OCI-LY3 (cell line): ENCODE data around the gene PATE2.

ENCODE experiments used
- H2AFZ ChIP-seq: fragments of 200-600, 300-600 bp; shearing (Covaris generic); 2 replicates; pipeline ENCODE4 v1.6.0; 2014; ENCODE audit warnings: antibody characterized with exemption, low read depth, low read length
- H3K27ac ChIP-seq: fragments of 200-600, 300-600 bp; sonication (generic); 2 replicates; pipeline ENCODE4 v1.5.1; 2014; ENCODE audit warnings: mild to moderate bottlenecking, low read length, moderate library complexity, mixed read lengths
- H3K27me3 ChIP-seq: fragments of 200-600, 300-600 bp; sonication (generic); 2 replicates; pipeline ENCODE4 v1.6.1; 2014; ENCODE audit warnings: low read depth, low read length, mixed read lengths
- H3K36me3 ChIP-seq: fragments of 200-600, 300-600 bp; sonication (generic); replicated peaks from 2 replicates; pipeline ENCODE3; 2014; ENCODE audit warnings: low read depth, low read length, mixed read lengths
- H3K4me1 ChIP-seq: fragments of 300-600, 200-600 bp; sonication (generic); 2 replicates; pipeline ENCODE4 v1.6.1; 2014; ENCODE audit warnings: low read length, mixed read lengths
- H3K4me2 ChIP-seq: fragments of 200-600, 300-600 bp; sonication (generic); 2 replicates; pipeline ENCODE4 v1.6.1; 2014; ENCODE audit warnings: low read length, mixed read lengths
- H3K4me3 ChIP-seq: fragments of 300-600, 200-600 bp; sonication (generic); 2 replicates; pipeline ENCODE4 v1.5.1; 2014; ENCODE audit warnings: antibody characterized with exemption, mild to moderate bottlenecking, low read length, moderate library complexity
- H3K79me2 ChIP-seq: fragments of 300-600, 200-600 bp; shearing (Covaris generic); 2 replicates; pipeline ENCODE4 v1.6.1; 2014; ENCODE audit warnings: mild to moderate bottlenecking, low read length, mixed read lengths
- H3K9ac ChIP-seq: fragments of 300-600, 200-600 bp; shearing (Covaris generic); 2 replicates; pipeline ENCODE4 v1.6.0; 2014; ENCODE audit warnings: mild to moderate bottlenecking, low read length, moderate library complexity
- H3K9me3 ChIP-seq: fragments of 200-600, 300-600 bp; shearing (Covaris generic); 2 replicates; pipeline ENCODE4 v1.6.1; 2014; ENCODE audit warnings: low read length, mixed read lengths; ENCODE audit not compliant: insufficient read depth
- H4K20me1 ChIP-seq: fragments of 200-600, 300-600 bp; sonication (generic); 2 replicates; pipeline ENCODE4 v1.6.1; 2016; ENCODE audit warnings: low read length, mixed read lengths; ENCODE audit not compliant: insufficient read depth
- EZH2phosphoT487 ChIP-seq: fragments of 200-600 bp; shearing (Covaris generic); IDR thresholded peaks from 2 replicates; pipeline ENCODE4 v1.6.1; 2018; ENCODE audit warnings: antibody characterized with exemption, mixed run types, low read depth
- TF ChIP-seq, protein P1 (sequence below): fragments of 200-600, 300-600 bp; sonication (generic); IDR thresholded peaks from 2 replicates; pipeline ENCODE4 v1.5.1; 2014; ENCODE audit warnings: antibody characterized with exemption, low read length, low read depth

PATE2 gene

DNA sequence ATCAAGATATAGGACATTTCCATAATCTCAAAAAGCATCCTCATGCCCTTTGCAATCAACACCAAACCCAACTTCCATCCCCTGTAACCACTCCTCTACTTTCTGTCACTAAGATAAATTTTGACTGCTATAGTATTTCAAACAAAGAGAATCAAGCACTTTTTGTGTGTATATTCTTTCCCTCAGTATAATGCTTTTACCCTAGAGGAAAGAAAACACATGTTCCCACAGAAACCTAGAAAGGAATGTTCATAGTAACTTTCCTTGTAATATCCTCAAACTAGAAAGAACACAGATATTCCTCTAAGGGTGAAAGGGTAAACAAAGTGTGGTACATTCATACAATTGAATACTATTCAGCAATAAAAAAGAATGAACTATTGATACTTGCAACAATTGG is 38.0 kb downstream of the PATE2 start:
- Histone ChIP-seq H3K27ac (no peak overlapping the region), H3K9ac (no peak overlapping the region), H3K4me2 (no peak overlapping the region), H4K20me1 (no peaks in the 10 kb centered on the region), H3K4me1 (no peaks in the 10 kb centered on the region), H2AFZ (no peak overlapping the region), H3K27me3 (peaks cover 34% of the 10 kb centered on the region), H3K9me3 (no peaks in the 10 kb centered on the region), H3K36me3 (no peaks in the 10 kb centered on the region), H3K4me3 (no peak overlapping the region), H3K79me2 (no peaks in the 10 kb centered on the region)
- TF ChIP-seq, protein P1, sequence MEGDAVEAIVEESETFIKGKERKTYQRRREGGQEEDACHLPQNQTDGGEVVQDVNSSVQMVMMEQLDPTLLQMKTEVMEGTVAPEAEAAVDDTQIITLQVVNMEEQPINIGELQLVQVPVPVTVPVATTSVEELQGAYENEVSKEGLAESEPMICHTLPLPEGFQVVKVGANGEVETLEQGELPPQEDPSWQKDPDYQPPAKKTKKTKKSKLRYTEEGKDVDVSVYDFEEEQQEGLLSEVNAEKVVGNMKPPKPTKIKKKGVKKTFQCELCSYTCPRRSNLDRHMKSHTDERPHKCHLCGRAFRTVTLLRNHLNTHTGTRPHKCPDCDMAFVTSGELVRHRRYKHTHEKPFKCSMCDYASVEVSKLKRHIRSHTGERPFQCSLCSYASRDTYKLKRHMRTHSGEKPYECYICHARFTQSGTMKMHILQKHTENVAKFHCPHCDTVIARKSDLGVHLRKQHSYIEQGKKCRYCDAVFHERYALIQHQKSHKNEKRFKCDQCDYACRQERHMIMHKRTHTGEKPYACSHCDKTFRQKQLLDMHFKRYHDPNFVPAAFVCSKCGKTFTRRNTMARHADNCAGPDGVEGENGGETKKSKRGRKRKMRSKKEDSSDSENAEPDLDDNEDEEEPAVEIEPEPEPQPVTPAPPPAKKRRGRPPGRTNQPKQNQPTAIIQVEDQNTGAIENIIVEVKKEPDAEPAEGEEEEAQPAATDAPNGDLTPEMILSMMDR = no peak
- no peak for TF ChIP-seq EZH2phosphoT487

DNA sequence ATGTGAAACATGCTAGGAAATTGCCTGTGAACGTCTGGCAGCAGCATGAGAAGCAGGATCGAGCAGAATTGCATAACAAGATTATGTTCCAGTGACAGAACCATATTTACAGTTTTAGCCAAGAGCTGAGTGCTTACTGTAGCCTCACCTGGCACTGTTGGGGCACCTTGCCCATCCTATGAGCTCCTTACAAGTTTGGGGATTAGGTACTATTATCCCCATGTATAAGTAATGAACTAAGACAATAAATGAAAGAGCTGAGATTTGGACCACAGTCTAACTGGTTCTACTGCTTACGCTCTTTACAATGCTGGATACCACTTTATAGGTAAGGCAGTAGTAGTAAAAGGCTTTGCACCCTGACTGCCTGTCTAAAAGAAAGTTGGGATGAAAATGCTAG is 49.7 kb downstream of the PATE2 start:
- Histone ChIP-seq H3K4me3 (no peak overlapping the region), H3K4me1 (peaks cover 9% of the 10 kb centered on the region), H3K36me3 (no peaks in the 10 kb centered on the region), H3K9me3 (no peaks in the 10 kb centered on the region), H4K20me1 (no peaks in the 10 kb centered on the region), H3K27ac (no peak overlapping the region), H3K79me2 (no peaks in the 10 kb centered on the region), H3K27me3 (peaks cover 16% of the 10 kb centered on the region), H2AFZ (no peak overlapping the region), H3K9ac (no peak overlapping the region), H3K4me2 (no peak overlapping the region)
- TF ChIP-seq EZH2phosphoT487 = no peak
- TF ChIP-seq, protein P1 = no peak
